H1 (cell line): ENCODE measurements around the gene IGLL1. TPM values are rescaled to one million over a fixed set of nuclear protein-coding genes. Genes with fewer than 3 reads are reported as not detected.

Experiments used
- CHD7 ChIP-seq: fragments of 300-600 bp; sonication (generic); IDR thresholded peaks from 2 replicates; pipeline ENCODE4 v1.7.1; 2012; ENCODE audit warnings: low read length, moderate library complexity, mild to moderate bottlenecking, inconsistent platforms; ENCODE audit not compliant: insufficient replicate concordance
- SUZ12 ChIP-seq: fragments of 200-600 bp; sonication (generic); IDR thresholded peaks from 2 replicates; pipeline ENCODE4 v1.6.1; 2012; ENCODE audit warnings: mild to moderate bottlenecking, inconsistent platforms, low read length, moderate library complexity, mixed read lengths
- polyA plus RNA-seq, 7 experiments: library from polyadenylated mRNA; depleted of rRNA in 3 of 7; stranded (reverse) in 5 of 7; unstranded in 2 of 7; fragments of >200 nt in 5 of 7; fragments of 200-250 nt in 2 of 7; gene quantifications; 1 replicate in 5 of 7; 2 replicates in 1 of 7; 4 replicates in 1 of 7; pipeline versions ENCODE4 v1.2.1 to v1.2.3, GENCODE V29; 2011 to 2013; ENCODE audit warnings: missing spikeins in 2 of 7, mixed read lengths in 2 of 7
- total RNA-seq: library from RNA; stranded (reverse); fragmentation: NEBNext Ultra II Directional; extraction: Animal tissue kit (Norgen Biotek cat#: 25700); gene quantifications from 2 replicates; pipeline ENCODE4 v1.2.1, GENCODE V29; 2021

IGLL1 gene
- total and polyA plus RNA-seq, 2 of the 8 experiments (the other 6 are each of a cell fraction or from before 2014, with no cell fraction given) = not detected

GRCh38 chr22:23575601-23576000 lies 4.5 kb downstream of the IGLL1 start (continued):
- TF ChIP-seq CHD7 = no peak
- TF ChIP-seq SUZ12 = no peak
